Activated CD4-positive, alpha-beta T cell treated with anti-CD3 and anti-CD28 coated beads, Interleukin-2, amount 50 U/mL, for 24 hours (primary cell): ENCODE data around the gene TMPRSS15.
"Not testable (repeated sequence)": the region's sequence is repeated elsewhere in the genome, so short reads cannot be mapped to it uniquely, and the experiment has no call there.

ENCODE experiments used
- DNase-seq, 2 donors: peaks; one replicate each; pipeline ENCODE4 v3.0.0-alpha.2; 2020; ENCODE audit warnings: low read depth in 1 of 2, low spot score in 1 of 2

The TMPRSS15 gene

DNA sequence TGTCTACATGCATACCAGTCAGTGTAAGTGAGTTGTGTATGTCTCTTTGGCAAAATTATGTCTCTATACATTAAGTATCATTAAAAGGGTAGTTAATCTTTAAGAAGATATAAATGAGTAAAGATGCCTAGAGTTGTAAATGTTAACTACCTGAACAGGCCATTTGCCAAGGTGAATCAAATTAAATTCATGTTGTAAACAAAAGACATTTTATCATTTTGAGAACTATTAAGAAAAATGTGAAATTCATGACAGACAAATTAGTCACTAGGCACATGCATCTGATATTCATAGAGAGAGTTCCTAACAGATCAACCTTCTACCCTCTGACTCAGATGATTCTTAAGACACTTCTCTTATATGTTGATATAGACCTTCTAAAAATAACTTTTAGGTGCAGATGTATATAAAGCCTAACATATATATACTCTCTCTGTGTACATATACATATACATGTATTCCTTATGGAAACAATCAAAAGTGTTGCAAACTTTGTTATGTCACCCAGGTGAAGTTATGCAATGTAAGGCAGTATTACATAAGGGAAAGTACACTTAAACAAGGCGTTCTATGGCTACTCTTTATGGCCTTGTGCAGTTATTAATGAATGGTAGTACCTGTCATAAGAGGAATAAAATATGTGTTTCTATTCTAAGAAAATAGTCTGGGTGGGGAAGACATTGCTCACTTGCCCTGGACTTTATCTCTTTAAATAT is at the start of gene TMPRSS15:
Gene TMPRSS15 (minus strand): TSS at position 51 of the 716 bp plus-strand sequence. CDS start 163 bp downstream, outside the sequence.
- DNase-seq = no peak

- DNase-seq = no peak
These were observed 48.1 kb upstream of the TMPRSS15 start for GRCh38 chr21:18451670-18452069.

GRCh38 chr21:18449605-18450550 is 46.3 kb upstream of the TMPRSS15 start:
- no peak for DNase-seq

DNA sequence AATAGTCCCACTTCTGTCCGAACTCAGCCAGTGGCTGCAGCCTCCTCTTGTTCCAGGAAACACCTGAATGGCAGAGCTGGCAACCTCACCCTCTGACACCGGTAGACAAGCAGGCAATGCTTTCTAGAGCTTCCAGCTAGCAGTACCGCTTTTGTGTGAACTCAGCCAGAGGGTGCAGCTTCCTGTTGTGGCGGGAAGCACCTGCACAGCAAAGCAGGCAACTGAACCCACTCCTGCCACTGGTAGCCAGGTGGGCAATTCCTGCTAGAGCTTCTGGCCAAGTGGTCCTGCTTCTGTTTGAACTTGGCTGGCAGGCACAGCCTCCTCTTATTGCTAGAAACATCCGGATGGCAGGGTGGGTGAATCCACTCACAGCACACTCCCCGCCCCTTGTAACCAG is 40.1 kb upstream of the TMPRSS15 start:
- no peak for DNase-seq

GRCh38 chr21:18443085-18443484 is 39.5 kb upstream of the TMPRSS15 start:
- no peak for DNase-seq

DNA sequence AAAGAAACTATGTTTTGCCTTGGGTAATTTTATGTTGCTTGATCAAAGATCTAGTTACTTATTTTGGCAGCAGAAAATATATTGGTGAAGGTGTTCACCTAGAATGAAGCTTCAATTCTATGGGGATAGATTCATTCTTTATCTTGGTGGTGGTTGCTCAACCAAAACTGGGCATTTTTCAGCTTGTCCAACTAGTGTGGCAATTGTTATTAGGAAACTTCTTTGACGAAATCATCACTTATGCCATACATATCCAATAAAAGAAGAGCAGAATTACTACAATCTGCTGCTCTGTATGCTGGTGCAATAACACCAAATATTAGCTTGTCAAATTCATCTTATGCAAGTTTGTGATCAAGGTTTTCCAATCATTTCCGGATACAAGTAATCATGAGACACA is 26.8 kb upstream of the TMPRSS15 start:
- DNase-seq = no peak

DNA sequence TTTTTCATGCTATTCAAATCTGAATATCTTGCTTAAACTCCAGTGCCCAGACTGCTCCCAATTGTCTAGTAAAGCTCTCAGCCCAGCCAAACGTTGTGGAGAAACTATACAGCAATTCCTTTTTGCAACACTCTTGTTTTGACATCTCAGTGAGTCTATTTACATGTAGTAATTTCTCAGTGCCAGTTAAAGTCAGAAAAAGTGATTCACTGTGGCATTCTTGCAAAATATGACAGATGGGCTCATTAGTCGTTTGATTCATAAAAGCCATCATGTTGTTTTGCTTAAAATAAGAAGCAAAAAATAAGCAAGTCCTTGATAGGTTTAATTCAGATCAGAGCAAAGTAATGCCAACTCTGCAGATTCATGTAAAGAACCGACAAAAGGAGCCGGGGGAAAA is 20.7 kb upstream of the TMPRSS15 start:
- no peak for DNase-seq

- DNase-seq = no peak
These were observed 13.7 kb upstream of the TMPRSS15 start for GRCh38 chr21:18417141-18417790.

- no peak for DNase-seq
These were observed 8.0 kb upstream of the TMPRSS15 start for GRCh38 chr21:18411565-18411964.

DNA sequence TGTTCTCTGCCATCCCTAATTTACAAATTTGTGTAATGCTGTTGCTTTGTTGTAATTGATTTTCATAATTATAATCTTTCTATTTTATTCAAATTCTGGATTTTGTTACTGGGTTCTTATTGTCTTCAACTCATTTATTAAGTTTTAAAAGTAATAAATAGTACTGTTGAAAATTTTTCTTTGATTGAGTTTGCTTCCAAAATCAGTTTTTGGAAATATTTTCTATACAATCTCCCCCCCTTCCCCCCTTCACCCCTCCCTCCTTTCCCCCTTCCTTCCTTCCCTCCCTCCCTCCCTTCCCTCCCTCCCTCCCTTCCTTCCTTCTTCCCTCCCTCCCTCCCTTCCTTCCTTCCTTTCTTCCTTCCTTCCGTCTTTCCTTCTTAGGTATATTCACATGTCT is 6.0 kb upstream of the TMPRSS15 start:
- no peak for DNase-seq

DNA sequence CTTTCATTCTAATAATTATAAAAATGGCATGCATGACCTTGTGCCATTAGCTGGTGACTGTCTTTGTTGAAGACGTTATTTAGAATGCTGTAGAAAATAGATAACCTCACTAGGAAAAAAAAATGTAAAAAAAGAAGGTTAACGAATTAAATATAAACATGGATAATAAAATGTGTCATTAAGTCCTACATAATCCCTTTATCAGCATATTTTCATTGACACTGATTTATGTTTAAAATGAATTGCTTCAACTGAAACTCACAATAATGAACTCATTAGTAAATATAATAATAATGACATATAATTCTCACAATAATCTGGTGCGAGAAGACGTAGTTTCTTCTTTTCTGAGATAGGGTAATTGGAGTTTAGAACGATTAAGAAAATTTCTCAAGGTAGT is 4.7 kb downstream of the TMPRSS15 start:
- DNase-seq = no peak

DNA sequence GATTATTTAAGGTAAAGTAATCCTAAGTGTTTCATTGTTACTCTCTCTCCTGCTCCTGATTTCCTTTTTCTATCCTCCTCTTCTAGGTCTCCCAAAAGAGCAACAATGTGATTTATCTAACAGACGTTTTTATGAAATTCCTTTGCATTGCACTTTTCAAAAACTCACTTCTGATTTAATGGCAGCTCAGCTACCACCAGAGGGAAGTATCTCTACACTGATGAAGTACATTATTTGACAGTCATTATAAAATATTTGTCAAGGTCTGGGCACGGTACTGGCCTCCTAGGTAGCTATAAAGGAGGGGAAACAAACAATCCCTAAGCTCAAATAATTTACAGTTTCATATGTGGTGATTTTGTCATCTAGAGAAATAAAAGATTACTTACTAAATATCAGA is 15.6 kb downstream of the TMPRSS15 start:
- DNase-seq = no peak

DNA sequence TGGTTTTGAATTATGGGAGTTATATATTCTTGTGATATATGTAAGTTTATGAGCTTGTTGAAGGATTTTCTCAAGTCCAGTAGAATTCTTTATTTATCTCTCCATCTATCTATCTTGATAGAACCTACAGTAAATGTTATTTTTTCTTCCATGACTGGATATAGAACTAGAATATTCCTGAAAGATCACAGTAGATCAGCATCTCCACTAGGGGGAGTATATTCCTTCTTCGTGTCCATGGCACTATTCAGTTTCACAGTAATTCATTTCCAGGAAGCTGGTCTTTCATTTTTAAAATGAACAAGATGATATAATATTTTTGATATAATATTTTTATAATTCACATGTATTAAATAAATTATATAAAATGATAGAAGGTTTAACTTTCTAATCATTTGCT is 18.8 kb downstream of the TMPRSS15 start:
- no peak for DNase-seq

- DNase-seq = not testable (repeated sequence)
These were observed 20.5 kb downstream of the TMPRSS15 start for GRCh38 chr21:18382934-18383619.

DNA sequence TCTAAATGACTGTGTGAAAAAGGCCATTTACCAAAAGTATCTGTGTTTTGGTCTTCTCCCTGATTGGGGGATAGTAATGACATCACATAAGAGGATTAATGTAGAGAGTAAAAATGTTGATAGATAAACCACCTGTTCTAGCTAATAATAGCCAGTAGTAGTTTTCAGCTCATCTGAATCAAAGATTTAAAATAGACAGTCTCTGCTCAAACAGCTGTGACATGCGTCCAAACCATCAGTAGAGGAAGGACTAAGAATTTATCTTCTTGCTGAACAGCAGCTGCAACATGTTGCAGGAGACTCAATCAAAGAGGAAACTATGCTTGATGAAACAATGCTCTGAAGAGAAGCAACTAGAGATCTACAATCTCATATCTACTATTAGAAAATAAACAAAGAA is 21.4 kb downstream of the TMPRSS15 start:
- no peak for DNase-seq

- no peak for DNase-seq
These were observed 30.0 kb downstream of the TMPRSS15 start for GRCh38 chr21:18373606-18374005.

DNA sequence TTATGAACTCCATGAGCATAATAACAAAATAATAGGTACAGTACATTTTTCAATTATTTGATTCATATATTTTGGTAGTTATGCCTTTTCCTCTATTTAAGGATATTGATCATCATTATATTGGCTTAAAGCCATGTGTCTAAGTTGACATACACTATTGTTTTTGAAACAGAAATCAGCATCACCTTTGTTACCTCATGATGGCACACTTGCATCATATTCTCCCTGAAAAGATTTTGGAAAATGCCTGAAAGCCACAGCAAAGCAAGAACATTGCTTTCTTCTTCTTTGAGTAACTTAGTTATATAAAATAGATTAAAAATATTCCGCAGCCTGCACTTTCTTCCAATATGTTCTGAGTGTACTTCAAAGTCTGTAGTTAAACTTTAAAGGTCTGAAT is 33.3 kb downstream of the TMPRSS15 start:
- DNase-seq = no peak

DNA sequence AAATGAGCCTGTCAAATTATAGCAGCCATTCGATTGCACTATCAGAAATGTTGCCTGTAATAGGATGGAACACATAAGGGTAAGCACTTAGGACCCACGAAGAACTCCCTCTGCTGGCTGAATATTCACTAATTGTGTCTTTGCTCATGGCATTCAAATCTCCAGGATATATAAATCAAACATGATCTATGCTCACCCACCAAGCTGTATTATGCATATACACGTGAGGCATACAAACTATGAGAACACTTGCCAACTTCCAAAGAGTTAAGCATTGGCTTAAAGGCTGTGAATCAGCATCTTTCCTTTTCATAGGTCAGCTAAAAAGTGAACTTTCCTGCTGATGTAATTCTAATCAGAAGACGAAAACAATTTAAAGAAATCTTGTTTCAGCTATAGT is 34.5 kb downstream of the TMPRSS15 start:
- DNase-seq = no peak

GRCh38 chr21:18368205-18368604 is 35.4 kb downstream of the TMPRSS15 start:
- DNase-seq = no peak

DNA sequence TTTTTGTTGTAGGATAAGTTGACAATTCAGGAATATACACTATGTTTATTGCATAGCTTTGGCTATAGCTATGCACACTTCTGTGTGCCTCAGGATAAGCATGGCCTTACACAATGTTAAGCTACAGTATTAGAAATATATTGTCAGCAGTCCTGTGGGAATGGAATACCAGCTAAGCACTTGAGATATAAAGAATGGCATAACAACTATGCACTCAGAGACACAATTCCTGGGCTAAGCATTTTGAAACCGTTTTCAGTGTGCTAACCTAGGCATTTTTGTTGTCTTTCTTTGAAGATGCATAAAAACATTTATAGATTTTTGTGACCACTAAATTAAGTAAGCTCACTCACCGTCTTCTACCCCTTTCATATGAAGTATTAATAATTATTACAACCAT is 46.8 kb downstream of the TMPRSS15 start:
- no peak for DNase-seq

DNA sequence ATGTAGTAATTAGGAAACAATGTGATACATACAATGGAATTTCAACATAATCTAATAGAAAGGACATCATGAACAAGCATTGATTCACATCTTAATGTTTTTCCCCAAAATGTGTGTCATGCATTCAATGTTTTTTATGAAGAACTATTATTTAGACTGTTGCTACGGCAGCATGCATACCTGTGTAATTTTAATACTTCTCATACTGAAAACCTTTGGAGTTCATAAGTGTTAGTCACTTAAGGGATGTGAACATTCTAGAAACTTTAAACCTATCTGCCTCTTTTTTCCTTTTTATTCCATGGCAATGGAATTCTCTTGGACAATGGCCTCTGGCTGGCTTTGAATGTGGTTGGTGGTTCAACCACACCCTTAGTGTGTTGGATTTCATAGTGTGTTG is 48.6 kb downstream of the TMPRSS15 start:
- no peak for DNase-seq
